ENCODE data around the gene NUDT3.
"Not testable (repeated sequence)": the region's sequence is repeated elsewhere in the genome, so short reads cannot be mapped to it uniquely, and the experiment has no call there.

NUDT3 gene

GRCh38 chr6:34260576-34261267, 131.7 kb downstream of the NUDT3 start:
- DNase-seq (ENCODE audit: insufficient read length, low spot score) (no peak), FAIRE-seq (no peak)
- TF ChIP-seq POLR2AphosphoS5 (IDR thresholded peaks at IDR 0.05; ENCODE audit: low read depth, low read length) = no peak
- no peak for TF ChIP-seq POU2F2 (IDR thresholded peaks at IDR 0.05; ENCODE audit: low read depth, low read length)
- TF ChIP-seq SPI1 (IDR thresholded peaks at IDR 0.05; ENCODE audit: low read depth, low read length) = no peak
- no peak for TF ChIP-seq PAX5 (IDR thresholded peaks at IDR 0.05; ENCODE audit: insufficient read depth, low read length, severe bottlenecking)
- TF ChIP-seq TAF1 (IDR thresholded peaks at IDR 0.05; ENCODE audit: low read depth, low read length) = no peak
- TF ChIP-seq POLR2A (IDR thresholded peaks at IDR 0.05; ENCODE audit: low read depth, low read length) = no peak

- FAIRE-seq (no peak), DNase-seq (ENCODE audit: insufficient read length, low spot score) (no peak)
- TF ChIP-seq SPI1 (IDR thresholded peaks at IDR 0.05; ENCODE audit: low read depth, low read length) (no peak), POLR2A (IDR thresholded peaks at IDR 0.05; ENCODE audit: low read depth, low read length) (no peak), TAF1 (IDR thresholded peaks at IDR 0.05; ENCODE audit: low read depth, low read length) (no peak), PAX5 (IDR thresholded peaks at IDR 0.05; ENCODE audit: insufficient read depth, low read length, severe bottlenecking) (no peak), POLR2AphosphoS5 (IDR thresholded peaks at IDR 0.05; ENCODE audit: low read depth, low read length) (no peak), POU2F2 (IDR thresholded peaks at IDR 0.05; ENCODE audit: low read depth, low read length) (no peak)
Observed at GRCh38 chr6:34259529-34260069, 132.9 kb downstream of the NUDT3 start.

- FAIRE-seq = peak; percentile 47
- TF ChIP-seq SPI1 (IDR thresholded peaks at IDR 0.05; ENCODE audit: low read depth, low read length) = peak; percentile 56
- DNase-seq (ENCODE audit: insufficient read length, low spot score) = not testable (repeated sequence)
Observed at GRCh38 chr6:34252395-34252794, 140.1 kb downstream of the NUDT3 start.

- DNase-seq (ENCODE audit: insufficient read length, low spot score) = no peak
- FAIRE-seq = no peak
- TF ChIP-seq POLR2A (IDR thresholded peaks at IDR 0.05; ENCODE audit: low read depth, low read length) (no peak), POU2F2 (IDR thresholded peaks at IDR 0.05; ENCODE audit: low read depth, low read length) (no peak), PAX5 (IDR thresholded peaks at IDR 0.05; ENCODE audit: insufficient read depth, low read length, severe bottlenecking) (no peak), SPI1 (IDR thresholded peaks at IDR 0.05; ENCODE audit: low read depth, low read length) (no peak), TAF1 (IDR thresholded peaks at IDR 0.05; ENCODE audit: low read depth, low read length) (no peak), POLR2AphosphoS5 (IDR thresholded peaks at IDR 0.05; ENCODE audit: low read depth, low read length) (no peak)
Observed at GRCh38 chr6:34249469-34250261, 142.8 kb downstream of the NUDT3 start.

- FAIRE-seq = peak; percentile 71
- DNase-seq (ENCODE audit: insufficient read length, low spot score) = peak; percentile 94
- TF ChIP-seq POU2F2 (IDR thresholded peaks at IDR 0.05; ENCODE audit: low read depth, low read length) (no peak; the same call in 1 of the 2 replicates), POLR2A (IDR thresholded peaks at IDR 0.05; ENCODE audit: low read depth, low read length) (no peak), PAX5 (IDR thresholded peaks at IDR 0.05; ENCODE audit: insufficient read depth, low read length, severe bottlenecking) (peak; percentile 28), SPI1 (IDR thresholded peaks at IDR 0.05; ENCODE audit: low read depth, low read length) (no peak), TAF1 (IDR thresholded peaks at IDR 0.05; ENCODE audit: low read depth, low read length) (0 out of 2 replicates have a peak, but pooled peaks have one; percentile 11), POLR2AphosphoS5 (IDR thresholded peaks at IDR 0.05; ENCODE audit: low read depth, low read length) (no peak)
Observed at GRCh38 chr6:34248727-34249468, 143.6 kb downstream of the NUDT3 start, which contains the start of gene SMIM29. Gene SMIM29 (minus strand): TSS chr6:34249006. CDS start chr6:34247791, 1,215 bp downstream.

- no peak for DNase-seq (ENCODE audit: insufficient read length, low spot score)
- no peak for FAIRE-seq
- TF ChIP-seq SPI1 (IDR thresholded peaks at IDR 0.05; ENCODE audit: low read depth, low read length) (no peak), POU2F2 (IDR thresholded peaks at IDR 0.05; ENCODE audit: low read depth, low read length) (peak; percentile 43; the same call in 1 of the 2 replicates)
Observed at GRCh38 chr6:34248198-34248726, 144.2 kb downstream of the NUDT3 start.

GRCh38 chr6:34247481-34248197, 144.8 kb downstream of the NUDT3 start:
- DNase-seq (ENCODE audit: insufficient read length, low spot score) (no peak), FAIRE-seq (no peak)

GRCh38 chr6:34246563-34247391, 145.7 kb downstream of the NUDT3 start:
- no peak for DNase-seq (ENCODE audit: insufficient read length, low spot score)
- TF ChIP-seq PAX5 (IDR thresholded peaks at IDR 0.05; ENCODE audit: insufficient read depth, low read length, severe bottlenecking) (no peak), POLR2A (IDR thresholded peaks at IDR 0.05; ENCODE audit: low read depth, low read length) (peak; percentile 86), TAF1 (IDR thresholded peaks at IDR 0.05; ENCODE audit: low read depth, low read length) (no peak), SPI1 (IDR thresholded peaks at IDR 0.05; ENCODE audit: low read depth, low read length) (no peak), POLR2AphosphoS5 (IDR thresholded peaks at IDR 0.05; ENCODE audit: low read depth, low read length) (peak; percentile 97), POU2F2 (IDR thresholded peaks at IDR 0.05; ENCODE audit: low read depth, low read length) (peak; percentile 83)
- FAIRE-seq = no peak

More at GRCh38 chr6:34247481-34248197, 144.8 kb downstream of the NUDT3 start:
- TF ChIP-seq SPI1 (IDR thresholded peaks at IDR 0.05; ENCODE audit: low read depth, low read length) (no peak), PAX5 (IDR thresholded peaks at IDR 0.05; ENCODE audit: insufficient read depth, low read length, severe bottlenecking) (no peak), POLR2A (IDR thresholded peaks at IDR 0.05; ENCODE audit: low read depth, low read length) (0 out of 2 replicates have a peak, but pooled peaks have one; percentile 13), POLR2AphosphoS5 (IDR thresholded peaks at IDR 0.05; ENCODE audit: low read depth, low read length) (no peak), TAF1 (IDR thresholded peaks at IDR 0.05; ENCODE audit: low read depth, low read length) (no peak), POU2F2 (IDR thresholded peaks at IDR 0.05; ENCODE audit: low read depth, low read length) (no peak)
